ENCODE data around the gene SLIT1.

- TF ChIP-seq CTCF (IDR thresholded peaks at IDR 0.05; ENCODE audit: control extremely low read depth in 1 of 3, insufficient read depth in 1 of 3, low read depth in 1 of 3, low read length in 3 of 3) (no peak), TAF1 (IDR thresholded peaks at IDR 0.05; ENCODE audit: low read depth, low read length) (no peak), ZNF274 (IDR thresholded peaks at IDR 0.05; ENCODE audit: borderline replicate concordance, extremely low read depth, low read length) (no peak), MAX (IDR thresholded peaks at IDR 0.05) (no peak), CHD1 (IDR thresholded peaks at IDR 0.05; ENCODE audit: low read depth, low read length) (no peak), CBX5 (IDR thresholded peaks at IDR 0.05; ENCODE audit: low read depth, low read length) (no peak), EP300 (IDR thresholded peaks at IDR 0.05; ENCODE audit: borderline replicate concordance in 1 of 2, low read depth in 2 of 2, low read length in 2 of 2) (no peak)
Measured at GRCh38 chr10:96959733-96960132, 226.0 kb downstream of the SLIT1 start.

Data from H1 (cell line).